Measurements from ENCODE around the gene PFDN6. TPM values are rescaled to one million over a fixed set of nuclear protein-coding genes. Genes with fewer than 3 reads are reported as not detected.

PFDN6 gene
- total and polyA plus RNA-seq, 7 donors, result 57.2 to 296 (median 87.6) TPM

- peak; percentile 52 to 75 for DNase-seq
Measured at GRCh38 chr6:33314943-33315792, 25.8 kb downstream of the PFDN6 start.

GRCh38 chr6:33315793-33316602, 26.6 kb downstream of the PFDN6 start:
- 77 to 84% (median 81%) methylated on average over 17 of the region's 17 CpGs for WGBS, 3 donors
- H3K4me3 ChIP-seq, result no peak overlapping the region
- TF ChIP-seq CTCF (IDR thresholded peaks at IDR 0.05), result no peak
- intact Hi-C loops (cut with DNase I), result loop anchor here in 1 of 2 donors (2.0 kb wide), 1 partner anchor 15 kb away; no protein-coding TSS in a partner anchor
- no peaks in the 10 kb centered on the region for H3K9me3 ChIP-seq
- peaks cover 52% of the 10 kb centered on the region for H3K4me1 ChIP-seq
- no peaks in the 10 kb centered on the region for H3K27me3 ChIP-seq (ENCODE audit: insufficient read depth in 3 of 3, low read length in 2 of 3)
- DNase-seq (no peak), ATAC-seq (no peak)
- peak overlapping the region; percentile 16 for H3K27ac ChIP-seq
- peaks cover 11 to 28% of the 10 kb centered on the region in 2 donors for H3K36me3 ChIP-seq (ENCODE audit: insufficient read depth in 1 of 2, low read depth in 1 of 2)

More at GRCh38 chr6:33314943-33315792, 25.8 kb downstream of the PFDN6 start:
- ATAC-seq, result no peak
- Histone ChIP-seq H3K4me3 (peak overlapping the region; percentile 98), H3K27ac (peak overlapping the region; percentile 91), H3K36me3 (ENCODE audit: insufficient read depth in 1 of 2, low read depth in 1 of 2) (peaks cover 8 to 27% of the 10 kb centered on the region in 2 donors), H3K9me3 (no peaks in the 10 kb centered on the region), H3K4me1 (peaks cover 44% of the 10 kb centered on the region), H3K27me3 (ENCODE audit: insufficient read depth in 3 of 3, low read length in 2 of 3) (no peaks in the 10 kb centered on the region)
- 31 to 35% (median 34%) methylated on average over 47 of the region's 47 CpGs for WGBS, 3 donors
- no peak for TF ChIP-seq CTCF (IDR thresholded peaks at IDR 0.05)
- intact Hi-C loops (cut with DNase I), result loop anchor here (2.0 to 5.0 kb wide), 2 partner anchors 14 to 38 kb away; partner anchors contain the start of gene B3GALT4 (in 1 of the 2)

GRCh38 chr6:33316603-33317418, 27.4 kb downstream of the PFDN6 start:
- Histone ChIP-seq H3K27me3 (ENCODE audit: insufficient read depth in 3 of 3, low read length in 2 of 3) (no peaks in the 10 kb centered on the region), H3K36me3 (ENCODE audit: insufficient read depth in 1 of 2, low read depth in 1 of 2) (peaks cover 11 to 32% of the 10 kb centered on the region in 2 donors), H3K9me3 (no peaks in the 10 kb centered on the region), H3K4me1 (peaks cover 56% of the 10 kb centered on the region), H3K4me3 (peak overlapping the region; percentile 68), H3K27ac (peak overlapping the region; percentile 77)
- ATAC-seq (no peak), DNase-seq (peak in 1 of 2 donors; percentile 65)
- intact Hi-C loops (cut with DNase I), result no loop called here
- no peak for TF ChIP-seq CTCF (IDR thresholded peaks at IDR 0.05)
- 59 to 70% (median 62%) methylated on average over 19 of the region's 19 CpGs for whole genome bisulfite sequencing, 3 donors

GRCh38 chr6:33317419-33317668, 27.9 kb downstream of the PFDN6 start:
- DNase-seq (no peak), ATAC-seq (peak; percentile 13 to 30 (median 20))
- Histone ChIP-seq H3K27ac (peak overlapping the region; percentile 77), H3K4me1 (peaks cover 54% of the 10 kb centered on the region), H3K9me3 (no peaks in the 10 kb centered on the region), H3K36me3 (ENCODE audit: insufficient read depth in 1 of 2, low read depth in 1 of 2) (peaks cover 11 to 32% of the 10 kb centered on the region in 2 donors), H3K4me3 (peak overlapping the region; percentile 68), H3K27me3 (ENCODE audit: insufficient read depth in 3 of 3, low read length in 2 of 3) (no peaks in the 10 kb centered on the region)
- intact Hi-C loops (cut with DNase I), result no loop called here
- TF ChIP-seq CTCF (IDR thresholded peaks at IDR 0.05), result no peak
- WGBS, 3 donors, result 2 to 4% (median 3%) methylated on average over 10 to 27 of the region's 27 CpGs

All from psoas muscle (tissue), 8 donors.